GM12874 (cell line): ENCODE data around the gene AGK.

Experiments used
- TF ChIP-seq, protein P1 (sequence below): IDR thresholded peaks from 2 replicates; pipeline ENCODE4 v1.5.1; 2011; ENCODE audit warnings: low read depth, mild to moderate bottlenecking, control low read depth, low read length, moderate library complexity; ENCODE audit not compliant: insufficient read depth

AGK gene

DNA sequence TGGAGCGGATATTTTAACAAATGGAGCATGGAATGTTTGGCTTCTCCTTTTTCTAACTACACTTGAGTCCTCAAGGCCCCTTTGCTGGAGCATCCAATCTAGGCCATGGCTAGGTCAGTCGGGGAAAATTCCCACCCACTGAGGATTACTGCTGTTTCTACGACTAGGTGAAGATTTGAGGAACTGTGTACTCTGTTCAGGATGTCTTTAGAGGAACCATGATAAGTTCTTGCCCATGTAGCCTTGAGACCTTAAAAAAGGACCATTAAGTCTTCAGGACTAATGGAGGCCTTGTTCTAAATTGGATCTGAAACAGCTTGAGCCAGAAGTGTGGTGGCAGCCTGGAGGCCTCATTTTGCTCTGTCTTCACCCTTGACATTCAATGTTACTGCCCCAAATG lies 6.2 kb downstream of the AGK start:
- TF ChIP-seq, protein P1, sequence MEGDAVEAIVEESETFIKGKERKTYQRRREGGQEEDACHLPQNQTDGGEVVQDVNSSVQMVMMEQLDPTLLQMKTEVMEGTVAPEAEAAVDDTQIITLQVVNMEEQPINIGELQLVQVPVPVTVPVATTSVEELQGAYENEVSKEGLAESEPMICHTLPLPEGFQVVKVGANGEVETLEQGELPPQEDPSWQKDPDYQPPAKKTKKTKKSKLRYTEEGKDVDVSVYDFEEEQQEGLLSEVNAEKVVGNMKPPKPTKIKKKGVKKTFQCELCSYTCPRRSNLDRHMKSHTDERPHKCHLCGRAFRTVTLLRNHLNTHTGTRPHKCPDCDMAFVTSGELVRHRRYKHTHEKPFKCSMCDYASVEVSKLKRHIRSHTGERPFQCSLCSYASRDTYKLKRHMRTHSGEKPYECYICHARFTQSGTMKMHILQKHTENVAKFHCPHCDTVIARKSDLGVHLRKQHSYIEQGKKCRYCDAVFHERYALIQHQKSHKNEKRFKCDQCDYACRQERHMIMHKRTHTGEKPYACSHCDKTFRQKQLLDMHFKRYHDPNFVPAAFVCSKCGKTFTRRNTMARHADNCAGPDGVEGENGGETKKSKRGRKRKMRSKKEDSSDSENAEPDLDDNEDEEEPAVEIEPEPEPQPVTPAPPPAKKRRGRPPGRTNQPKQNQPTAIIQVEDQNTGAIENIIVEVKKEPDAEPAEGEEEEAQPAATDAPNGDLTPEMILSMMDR = no peak

DNA sequence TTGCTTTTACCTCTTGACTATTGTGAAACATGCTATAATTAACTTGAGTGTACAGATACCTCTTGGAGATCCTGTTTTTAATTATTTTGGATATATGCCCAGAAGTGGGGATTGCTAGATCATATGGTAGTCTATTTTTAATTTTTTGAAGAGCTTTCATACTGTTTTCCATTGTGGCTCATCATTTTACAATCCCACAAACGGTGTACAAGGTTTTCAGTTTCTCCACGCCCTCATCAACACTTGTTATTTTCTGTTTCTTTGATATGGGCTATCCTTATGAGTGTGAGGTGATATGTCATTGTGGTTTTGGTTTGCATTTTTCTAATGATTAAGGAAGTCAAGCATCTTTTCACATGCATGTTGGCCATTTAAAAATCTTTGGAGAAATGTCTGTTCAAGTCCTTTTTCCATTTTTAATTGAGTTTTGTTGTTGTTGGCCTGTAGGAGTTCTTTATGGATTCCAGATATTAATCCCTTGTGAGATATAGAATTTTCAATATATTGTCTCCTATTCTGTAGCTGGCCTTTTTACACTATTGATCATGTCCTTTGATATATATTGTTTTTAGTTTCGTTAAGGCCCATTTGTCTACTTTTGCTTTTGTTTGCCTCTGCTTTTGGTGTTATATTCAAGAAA lies 7.5 kb downstream of the AGK start:
- TF ChIP-seq, protein P1 = no peak

DNA sequence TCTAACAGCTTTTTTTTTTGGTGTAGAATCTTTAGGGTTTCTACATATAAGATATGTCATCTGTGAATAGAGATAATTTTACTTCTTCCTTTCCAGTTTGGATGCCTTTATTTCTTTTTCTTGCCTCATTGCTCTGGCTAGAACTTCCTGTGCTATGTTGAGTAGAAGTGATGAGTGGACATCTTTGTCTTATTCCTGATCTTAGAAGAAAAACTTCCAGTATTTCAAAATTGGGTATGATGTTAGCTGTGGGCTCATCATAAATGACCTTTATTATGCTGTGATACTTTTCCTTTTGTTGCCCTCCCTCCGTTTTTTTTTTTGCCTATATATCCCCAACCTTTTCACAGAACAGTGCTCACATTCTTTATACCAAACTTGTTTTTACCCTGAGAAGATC lies 8.8 kb downstream of the AGK start:
- TF ChIP-seq, protein P1 = no peak

DNA sequence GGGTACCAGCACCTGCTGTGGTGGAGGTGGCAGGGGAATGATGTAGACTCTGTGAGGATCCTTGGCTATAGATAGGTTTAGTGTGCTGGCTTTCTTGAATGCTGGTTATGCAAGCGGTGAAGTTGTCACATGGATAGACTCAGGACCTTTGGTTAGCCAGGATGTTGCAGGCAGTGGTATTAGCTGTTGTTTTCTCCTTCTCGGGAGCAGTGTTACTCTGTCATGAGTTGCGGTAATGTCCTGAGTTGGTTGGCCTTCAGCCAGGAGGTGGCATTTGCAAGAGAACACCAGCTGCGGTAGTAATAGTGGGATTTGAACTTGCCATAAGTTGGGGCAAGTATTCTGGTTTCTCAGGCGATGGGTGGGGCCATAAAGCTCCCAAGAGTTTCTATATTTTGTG lies 10.8 kb downstream of the AGK start:
- TF ChIP-seq, protein P1 = no peak

GRCh38 chr7:141562543-141562942 lies 11.3 kb downstream of the AGK start:
- TF ChIP-seq, protein P1 = no peak

GRCh38 chr7:141562972-141563371 lies 11.8 kb downstream of the AGK start:
- TF ChIP-seq, protein P1 = no peak

DNA sequence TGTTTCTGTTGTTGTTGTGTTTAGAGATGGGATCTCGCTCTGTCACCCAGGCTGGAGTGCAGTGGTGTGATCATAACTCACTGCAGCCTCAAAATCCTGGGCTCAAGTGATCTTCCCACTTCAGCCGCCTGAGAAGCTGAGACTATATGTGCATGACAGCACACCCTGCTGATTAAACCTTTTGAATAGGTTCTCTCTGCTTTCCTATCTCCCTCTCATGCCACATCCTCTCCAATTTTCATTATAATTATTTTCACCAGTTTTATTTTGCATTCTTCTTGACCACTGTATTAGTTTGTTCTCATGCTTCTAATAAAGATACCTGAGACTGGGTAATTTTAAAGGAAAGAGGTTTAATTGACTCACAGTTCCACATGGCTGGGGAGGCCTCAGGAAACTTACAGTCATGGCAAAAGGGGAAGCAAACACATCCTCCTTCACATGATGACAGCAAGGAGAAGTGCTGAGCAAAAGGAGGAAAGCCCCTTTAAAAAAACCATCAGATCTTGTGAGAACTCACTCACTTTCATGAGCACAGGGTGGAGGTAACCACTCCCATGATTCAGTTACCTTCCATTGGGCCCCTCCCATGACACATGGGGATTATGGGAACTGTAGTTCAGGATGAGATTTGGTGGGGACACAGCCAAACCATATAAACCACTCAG lies 12.9 kb downstream of the AGK start:
- TF ChIP-seq, protein P1 = no peak
